Endothelial cell of umbilical vein (primary cell): ENCODE data around the gene C13orf46. TPM values are rescaled to one million over a fixed set of nuclear protein-coding genes. Genes with fewer than 3 reads are reported as not detected.

Source experiments
- BruUV-seq: library from RNA; stranded (reverse); fragments of 400-500 nt; replicated peaks from 2 replicates; lab custom pipeline; 2021; lab: Mats Ljungman, UMichigan
- CTCF ChIA-PET: fragments of 300-600, 350-600 bp; sonication (Branson Sonifier 250); formaldehyde crosslinking; loops from one replicate; lab custom pipeline; 2021; ENCODE audit warnings: antibody characterized with exemption, inconsistent platforms; lab: Charles Lee
- POLR2A ChIA-PET: fragments of 300-600, 350-600 bp; sonication (Branson Sonifier 250); formaldehyde crosslinking; loops from one replicate; lab custom pipeline; 2021; ENCODE audit warnings: antibody characterized with exemption, inconsistent platforms; lab: Charles Lee
- DNase-seq: peaks from one replicate; pipeline ENCODE4 v3.0.0-alpha.2; 2011; ENCODE audit warnings: low read depth, low spot score
- FAIRE-seq: peaks from 2 replicates; lab custom pipeline; 2011; peaks lifted over from hg19 to GRCh38; lab: Jason Lieb, UNC
- H2AFZ ChIP-seq: 2 replicates; pipeline ENCODE4 v1.6.0; 2012; ENCODE audit warnings: low read depth, low read length, control low read depth, inconsistent platforms
- H3K27ac ChIP-seq: 2 replicates; pipeline ENCODE4 v1.5.1; 2011; ENCODE audit warnings: low read depth, mild to moderate bottlenecking, control low read depth, low read length, moderate library complexity; ENCODE audit not compliant: insufficient read depth
- H3K27me3 ChIP-seq, 2 experiments: 2 replicates each; pipeline versions ENCODE4 v1.6.0 to v1.6.1; 2011; ENCODE audit warnings: low read length in 2 of 2, mixed read lengths in 1 of 2; ENCODE audit not compliant: control insufficient read depth in 2 of 2, insufficient read depth in 2 of 2
- H3K36me3 ChIP-seq, 2 experiments: 2 replicates in 1 of 2; 3 replicates in 1 of 2; pipeline ENCODE4 v1.5.1; 2011; ENCODE audit warnings: low read length in 2 of 2, mild to moderate bottlenecking in 1 of 2, moderate library complexity in 1 of 2; ENCODE audit not compliant: control insufficient read depth in 2 of 2, insufficient read depth in 2 of 2; ENCODE audit errors: extremely low read depth in 1 of 2
- H3K4me1 ChIP-seq: 3 replicates; pipeline ENCODE4 v1.5.1; 2011; ENCODE audit warnings: mild to moderate bottlenecking, low read length; ENCODE audit not compliant: control insufficient read depth, insufficient read depth; ENCODE audit errors: extremely low read depth
- H3K4me2 ChIP-seq: 2 replicates; pipeline ENCODE4 v1.6.1; 2011; ENCODE audit warnings: low read length, control low read depth, mixed read lengths; ENCODE audit not compliant: insufficient read depth
- H3K4me3 ChIP-seq, 3 experiments: fragments of 200-600 bp in 1 of 3; sonication (generic), shearing (Covaris generic) in 1 of 3; replicated peaks in 1 of 3; 2 replicates each; pipeline ENCODE4 v1.5.1; 2011 to 2016; ENCODE audit warnings: control low read depth in 3 of 3, low read length in 3 of 3, mild to moderate bottlenecking in 2 of 3, inconsistent platforms in 1 of 3, low read depth in 1 of 3, moderate library complexity in 1 of 3; ENCODE audit not compliant: insufficient read depth in 1 of 3
- H3K79me2 ChIP-seq: 2 replicates; pipeline ENCODE4 v1.6.0; 2012; ENCODE audit warnings: low read length, inconsistent platforms; ENCODE audit not compliant: control insufficient read depth, insufficient read depth
- H3K9ac ChIP-seq: replicated peaks from 2 replicates; pipeline ENCODE3; 2011; ENCODE audit warnings: low read length, control low read depth; ENCODE audit not compliant: insufficient read depth; ENCODE audit errors: extremely low read depth
- H3K9me1 ChIP-seq: replicated peaks from 3 replicates; pipeline ENCODE4 v1.6.0; 2011; ENCODE audit warnings: mild to moderate bottlenecking, low read length; ENCODE audit not compliant: control insufficient read depth, insufficient read depth; ENCODE audit errors: extremely low read depth
- H3K9me3 ChIP-seq: replicated peaks from 2 replicates; pipeline ENCODE4 v1.5.1; 2012; ENCODE audit warnings: low read length, inconsistent platforms; ENCODE audit not compliant: control insufficient read depth, insufficient read depth
- H4K20me1 ChIP-seq: replicated peaks from 2 replicates; pipeline ENCODE3; 2011; ENCODE audit warnings: mild to moderate bottlenecking, low read length; ENCODE audit not compliant: control insufficient read depth, insufficient read depth; ENCODE audit errors: extremely low read depth
- CTCF ChIP-seq, 2 donors: IDR thresholded peaks; 1 replicate in 1 of 2; 2 replicates in 1 of 2; pipeline ENCODE4 v1.5.1; 2011; ENCODE audit warnings: low read length in 2 of 2, mild to moderate bottlenecking in 2 of 2, moderate library complexity in 2 of 2, control low read depth in 1 of 2, inconsistent platforms in 1 of 2, low read depth in 1 of 2; ENCODE audit not compliant: insufficient read depth in 1 of 2; ENCODE audit errors: extremely low read depth in 1 of 2
- EZH2 ChIP-seq: IDR thresholded peaks from 2 replicates; pipeline ENCODE4 v1.6.1; 2012; ENCODE audit warnings: borderline replicate concordance, low read depth, mild to moderate bottlenecking, moderate library complexity, low read length, inconsistent platforms; ENCODE audit not compliant: severe bottlenecking
- FOS ChIP-seq: IDR thresholded peaks from 2 replicates; pipeline ENCODE4 v1.6.1; 2011; ENCODE audit warnings: mild to moderate bottlenecking, low read length, moderate library complexity, borderline replicate concordance; ENCODE audit not compliant: insufficient read depth
- GATA2 ChIP-seq: IDR thresholded peaks from 2 replicates; pipeline ENCODE4 v1.7.0; 2011; ENCODE audit warnings: low read depth, mild to moderate bottlenecking, moderate library complexity, mixed read lengths, low read length; ENCODE audit not compliant: insufficient read length, insufficient read depth
- JUN ChIP-seq: IDR thresholded peaks from 2 replicates; pipeline ENCODE4 v1.6.1; 2011; ENCODE audit warnings: borderline replicate concordance, low read depth; ENCODE audit not compliant: insufficient read length, insufficient read depth
- MAX ChIP-seq: IDR thresholded peaks from 2 replicates; pipeline ENCODE4 v1.6.1; 2011; ENCODE audit not compliant: insufficient read depth, insufficient read length
- MYC ChIP-seq: IDR thresholded peaks from one replicate; pipeline ENCODE4 v1.6.1; 2011; ENCODE audit warnings: mild to moderate bottlenecking, low read depth, low read length
- POLR2AphosphoS5 ChIP-seq: IDR thresholded peaks from 2 replicates; pipeline ENCODE4 v1.6.1; 2012; ENCODE audit warnings: low read depth, mild to moderate bottlenecking, control low read depth, low read length, moderate library complexity; ENCODE audit not compliant: insufficient read depth
- dilution Hi-C: fragments of 300-500 bp; cut with MboI; formaldehyde crosslinking; loops from one replicate; pipeline ENCODE4 v1.15.0; 2019; ENCODE audit warnings: low sequenced_read_pairs; ENCODE audit not compliant: extremely low pct_ligation_motif_present
- intact Hi-C: fragments of 100-400 bp; cut with micrococcal nuclease; formaldehyde crosslinking; loops from one replicate; pipeline ENCODE4 v1.10.0; 2022
- polyA plus RNA-seq, 4 experiments: library from polyadenylated mRNA; depleted of rRNA in 3 of 4; stranded (reverse) in 3 of 4; unstranded in 1 of 4; fragments of >200 nt; gene quantifications; 2 replicates each; pipeline versions ENCODE4 v1.2.1 to v1.2.3, GENCODE V29; 2011 to 2012; ENCODE audit warnings: missing spikeins in 1 of 4
- total RNA-seq: library from RNA; stranded (reverse); gene quantifications from 2 replicates; pipeline ENCODE4 v1.2.3, GENCODE V29; 2021

The C13orf46 gene
- total and polyA plus RNA-seq, 2 donors (not counting 3 experiments of a cell fraction or from before 2014, with no cell fraction given) = 1.3 to 1.7 TPM

GRCh38 chr13:113912596-113912995 lies 61.3 kb downstream of the C13orf46 start:
- CTCF ChIA-PET = no interaction called here
- no peaks in the 10 kb centered on the region for H3K4me1 ChIP-seq
- TF ChIP-seq GATA2 (no peak), CTCF (IDR thresholded peaks at IDR 0.05; ENCODE audit: extremely low read depth in 1 of 2, insufficient read depth in 1 of 2, low read depth in 1 of 2, low read length in 2 of 2) (no peak), EZH2 (no peak), MAX (no peak), FOS (no peak), POLR2AphosphoS5 (no peak), JUN (no peak), MYC (no peak)
- no peaks in the 10 kb centered on the region for H3K9me1 ChIP-seq
- dilution Hi-C loops = no loop called here
- no peak overlapping the region for H3K9ac ChIP-seq
- H3K27me3 ChIP-seq = peaks cover 36 to 37% of the 10 kb centered on the region in 2 experiments
- H3K79me2 ChIP-seq = no peaks in the 10 kb centered on the region
- no peak for DNase-seq
- POLR2A ChIA-PET = no interaction called here
- H3K9me3 ChIP-seq = no peaks in the 10 kb centered on the region
- H4K20me1 ChIP-seq = no peaks in the 10 kb centered on the region
- intact Hi-C loops = no loop called here
- H3K4me3 ChIP-seq = no peak overlapping the region
- H3K27ac ChIP-seq = no peak overlapping the region
- no peaks in the 10 kb centered on the region for H3K36me3 ChIP-seq
- no peak for FAIRE-seq
- no TSS peak for BruUV-seq
- no peak overlapping the region for H2AFZ ChIP-seq
- no peak overlapping the region for H3K4me2 ChIP-seq
